K562 (cell line): ENCODE data around the gene TALDO1. TPM values are rescaled to one million over a fixed set of nuclear protein-coding genes. Genes with fewer than 3 reads are reported as not detected.

Experiments
- DMBX1 ChIP-seq: fragments of 250-450 bp; sonication (Bioruptor Pico); IDR thresholded peaks from 2 replicates; pipeline ENCODE4 v1.8.0; 2022; ENCODE audit warnings: inconsistent platforms, mild to moderate bottlenecking, moderate library complexity, borderline replicate concordance
- ERF ChIP-seq: fragments of 450-650 bp; formaldehyde crosslinking; IDR thresholded peaks from 2 replicates; pipeline ENCODE4 v1.4.0; 2020; ENCODE audit warnings: mild to moderate bottlenecking, mixed read lengths
- FOXM1 ChIP-seq, 2 experiments: fragments of 450-650 bp in 1 of 2; sonication (generic) in 1 of 2; formaldehyde crosslinking in 1 of 2; IDR thresholded peaks; 2 replicates each; pipeline versions ENCODE4 v1.6.1 to v1.9.0; 2017 to 2022; ENCODE audit warnings: low read depth in 2 of 2, mild to moderate bottlenecking in 2 of 2, missing genetic modification reagents in 1 of 2, moderate library complexity in 1 of 2
- FOXP1 ChIP-seq: sonication (generic); formaldehyde crosslinking; IDR thresholded peaks from 2 replicates; pipeline ENCODE4 v1.8.0; 2022; ENCODE audit warnings: mild to moderate bottlenecking, missing genetic modification reagents
- HMGN3 ChIP-seq: IDR thresholded peaks from 2 replicates; pipeline ENCODE4 v1.6.1; 2011; ENCODE audit warnings: borderline replicate concordance, low read depth, mild to moderate bottlenecking, mixed read lengths, low read length; ENCODE audit not compliant: insufficient read length; ENCODE audit errors: extremely low read depth
- HNRNPH1 ChIP-seq: fragments of 200-400 bp; formaldehyde crosslinking; optimal IDR thresholded peaks from 2 replicates; pipeline ENCODE3; 2017; ENCODE audit warnings: low read depth, mild to moderate bottlenecking, low read length, moderate library complexity
- KDM4B ChIP-seq, 2 experiments: fragments of 450-650 bp in 1 of 2; sonication (generic) in 1 of 2; IDR thresholded peaks; 2 replicates each; pipeline ENCODE4 v1.6.1; 2016 to 2017; ENCODE audit warnings: borderline replicate concordance in 2 of 2, antibody characterized with exemption in 1 of 2, low read depth in 1 of 2, mild to moderate bottlenecking in 1 of 2
- MGA ChIP-seq: fragments of 450-650 bp; IDR thresholded peaks from 2 replicates; pipeline ENCODE4 v1.6.1; 2016; ENCODE audit warnings: mild to moderate bottlenecking, moderate library complexity
- MTA1 ChIP-seq: fragments of 450-650 bp; IDR thresholded peaks from 2 replicates; pipeline ENCODE4 v1.6.1; 2017; ENCODE audit warnings: borderline replicate concordance
- PHB ChIP-seq: fragments of 250-450 bp; sonication (Bioruptor Pico); IDR thresholded peaks from 2 replicates; pipeline ENCODE4 v1.5.0; 2021
- XRCC4 ChIP-seq: IDR thresholded peaks from one replicate; pipeline ENCODE4 v1.6.1; 2011; ENCODE audit not compliant: insufficient read depth, insufficient read length; ENCODE audit errors: extremely low read depth
- ZBTB33 ChIP-seq: sonication (generic); formaldehyde crosslinking; IDR thresholded peaks from 2 replicates; pipeline ENCODE4 v1.8.1; 2023; ENCODE audit warnings: mild to moderate bottlenecking, missing genetic modification reagents
- ZNF347 ChIP-seq: fragments of 450-650 bp; formaldehyde crosslinking; IDR thresholded peaks from 2 replicates; pipeline ENCODE4 v1.4.0; 2020; ENCODE audit warnings: low read depth, mild to moderate bottlenecking, moderate library complexity
- polyA plus RNA-seq, 8 experiments: library from polyadenylated mRNA; depleted of rRNA in 4 of 8; stranded (reverse) in 5 of 8; unstranded in 3 of 8; fragments of >200 nt; fragmentation: Nextera tagmentation in 2 of 8; fragmentation: Illumina TruSeq in 1 of 8; extraction: Ambion mirVana in 2 of 8; extraction: Trizol in 1 of 8; gene quantifications; 2 replicates each; pipeline versions ENCODE4 v1.2.1 to v1.2.3, GENCODE V29; 2011 to 2014; ENCODE audit warnings: inconsistent platforms in 1 of 8, missing spikeins in 1 of 8
- total RNA-seq, 7 experiments: library from RNA; depleted of rRNA in 6 of 7; stranded (reverse); fragments of >200 nt in 6 of 7; fragmentation: Illumina TruSeq in 2 of 7; extraction: Trizol in 2 of 7; gene quantifications; 2 replicates each; pipeline versions ENCODE4 v1.2.1 to v1.2.3, GENCODE V29; 2011 to 2021; ENCODE audit warnings: low replicate concordance in 1 of 7

TALDO1 gene
- total and polyA plus RNA-seq, 9 of the 15 experiments (the other 6 are each of a cell fraction or from before 2014, with no cell fraction given): 260 to 541 (median 441) TPM

GRCh38 chr11:809287-810039 lies 62.2 kb downstream of the TALDO1 start, which contains the start of gene RPLP2 (continued):
- TF ChIP-seq MGA (peak; percentile 67), FOXM1 (IDR thresholded peaks at IDR 0.05; ENCODE audit: low read depth) (no peak), FOXM1 (CRISPR knock-in tag; IDR thresholded peaks at IDR 0.05; ENCODE audit: low read depth) (peak; percentile 89), FOXP1 (CRISPR knock-in tag) (peak; percentile 96), HMGN3 (peak; percentile 66), MTA1 (peak; percentile 99), HNRNPH1 (no peak), ERF (peak; percentile 40; the same call in 1 of the 2 replicates), XRCC4 (no peak), KDM4B (IDR thresholded peaks at IDR 0.05; ENCODE audit: borderline replicate concordance in 2 of 2, low read depth in 1 of 2) (no peak; a peak in 1 of 4 replicates), PHB (CRISPR knock-in tag) (no peak), ZBTB33 (CRISPR knock-in tag) (peak; percentile 83), DMBX1 (CRISPR knock-in tag) (peak; percentile 46; the same call in 1 of the 2 replicates), ZNF347 (no peak)
